Stimulated activated CD4-positive, alpha-beta T cell treated with anti-CD3 and anti-CD28 coated beads, Interleukin-4, amount 100 ng/mL, for 1 hour (primary cell): ENCODE data around the gene LAMTOR3.
"Not testable (repeated sequence)": the region's sequence is repeated elsewhere in the genome, so short reads cannot be mapped to it uniquely, and the experiment has no call there.

Source experiments
- DNase-seq: peaks from one replicate; pipeline ENCODE4 v3.0.0-alpha.2; 2020

Gene LAMTOR3

DNA sequence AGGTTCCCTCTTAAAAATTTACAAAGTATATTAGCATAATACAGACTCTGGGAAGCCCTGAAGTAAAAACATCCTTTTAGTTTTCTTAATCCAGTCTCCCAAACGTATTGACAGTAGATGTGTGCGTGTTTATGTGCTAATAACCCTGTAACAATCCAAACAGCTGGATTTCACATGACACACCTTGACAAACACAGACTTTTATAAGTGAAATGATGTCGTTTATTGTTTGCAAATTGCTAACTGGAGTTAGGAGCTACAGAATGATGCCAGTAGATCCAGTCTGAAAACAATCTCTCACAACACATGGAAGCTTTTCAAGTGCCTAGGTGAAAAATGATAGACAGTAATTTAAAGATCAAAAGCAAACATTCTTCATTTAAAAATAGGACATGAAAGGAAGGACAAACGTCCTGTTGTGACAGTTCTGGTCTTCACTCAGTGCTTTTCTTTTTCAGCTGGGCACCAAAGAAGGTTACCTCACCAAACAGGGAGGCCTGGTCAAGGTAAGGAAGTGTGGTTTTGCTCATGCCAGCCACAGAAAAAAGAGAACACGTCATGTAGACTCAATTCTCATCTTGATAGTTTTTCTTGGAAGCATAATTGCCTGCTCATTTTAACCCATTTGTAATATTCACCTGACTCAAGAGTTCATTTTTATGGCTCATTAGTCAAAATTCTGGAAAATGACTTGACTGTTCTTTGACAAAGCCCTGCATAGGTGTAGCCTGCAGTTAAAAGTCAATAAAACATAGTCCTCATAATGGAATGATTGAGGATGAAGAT is 32.9 kb downstream of the LAMTOR3 start:
- no peak for DNase-seq

DNA sequence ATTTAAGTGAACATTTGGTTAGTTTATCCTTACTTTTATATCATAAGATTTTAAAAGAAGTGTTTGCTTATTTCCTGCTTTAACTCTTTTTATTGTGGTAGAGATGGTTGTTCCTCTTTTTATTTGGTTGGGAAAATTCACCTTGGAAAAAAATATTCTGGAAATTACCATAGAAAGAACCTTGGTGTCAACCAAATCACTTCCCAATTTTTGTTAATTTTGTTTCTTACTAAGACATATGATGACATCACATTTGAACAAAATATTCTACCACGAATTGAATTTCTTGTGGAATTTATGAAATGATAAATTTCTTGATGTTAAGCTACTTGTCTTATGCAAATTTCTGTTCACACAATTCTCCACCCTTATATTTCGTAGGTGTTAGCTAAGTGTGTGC is 33.7 kb downstream of the LAMTOR3 start:
- DNase-seq: no peak

DNA sequence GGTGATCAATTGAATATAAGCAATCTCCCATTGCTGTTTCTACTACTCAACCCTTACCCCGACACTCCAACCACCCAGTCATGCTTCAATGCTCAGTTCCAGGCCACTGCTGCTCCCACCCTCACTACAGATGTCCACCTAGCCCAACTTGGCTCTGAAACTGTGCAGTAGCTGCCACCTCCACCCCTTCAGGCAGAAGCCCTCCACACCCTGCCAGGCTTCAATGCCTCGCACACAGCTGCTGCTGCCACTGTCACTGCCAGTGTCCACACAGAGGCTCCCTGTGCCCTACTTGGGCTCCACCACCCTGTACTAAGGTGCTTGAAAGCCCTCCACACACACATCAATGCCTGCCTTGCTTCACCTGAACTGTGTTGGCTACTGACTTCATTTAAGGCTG is 34.6 kb downstream of the LAMTOR3 start:
- no peak for DNase-seq

- no peak for DNase-seq
These were observed 36.9 kb downstream of the LAMTOR3 start for GRCh38 chr4:99857307-99857706.

DNA sequence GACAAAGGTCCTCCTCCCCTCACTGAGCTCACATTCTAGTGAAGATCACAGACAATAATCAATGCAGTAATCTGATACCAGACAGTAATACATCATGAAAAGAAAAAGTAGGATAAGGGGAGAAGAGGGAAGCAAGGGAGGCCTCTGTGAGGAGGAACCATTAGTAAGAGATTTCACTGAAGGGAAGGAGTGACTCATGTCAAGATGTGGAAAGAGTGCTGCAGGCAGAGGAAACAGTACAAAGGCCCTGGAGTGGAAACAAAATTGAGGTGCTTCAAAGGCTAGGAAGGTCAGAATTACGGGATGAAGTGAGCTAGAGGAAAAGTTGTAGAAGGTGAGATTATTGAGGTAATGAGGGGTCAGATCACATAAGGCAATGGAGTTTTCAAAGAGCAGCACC is 38.1 kb downstream of the LAMTOR3 start:
- DNase-seq: no peak

DNA sequence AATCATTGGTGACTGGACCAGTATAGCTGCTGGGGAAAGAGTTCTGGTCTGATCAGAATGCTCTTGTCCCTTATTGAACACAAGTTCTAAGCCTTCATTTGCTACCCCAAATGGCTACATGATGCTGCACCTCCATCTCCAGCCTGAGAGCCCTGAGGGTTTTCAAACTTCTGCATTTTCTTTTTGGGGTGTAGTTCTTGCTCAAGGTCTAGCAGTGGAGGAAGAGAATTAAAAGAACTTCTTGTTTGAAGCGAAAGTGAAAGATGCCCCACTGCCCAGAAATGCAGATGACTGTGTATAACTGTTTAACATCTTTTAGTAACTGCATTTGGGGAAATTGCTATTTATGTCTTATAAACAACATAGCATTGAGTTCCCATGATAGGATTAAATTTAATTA is 38.5 kb downstream of the LAMTOR3 start:
- no peak for DNase-seq

DNA sequence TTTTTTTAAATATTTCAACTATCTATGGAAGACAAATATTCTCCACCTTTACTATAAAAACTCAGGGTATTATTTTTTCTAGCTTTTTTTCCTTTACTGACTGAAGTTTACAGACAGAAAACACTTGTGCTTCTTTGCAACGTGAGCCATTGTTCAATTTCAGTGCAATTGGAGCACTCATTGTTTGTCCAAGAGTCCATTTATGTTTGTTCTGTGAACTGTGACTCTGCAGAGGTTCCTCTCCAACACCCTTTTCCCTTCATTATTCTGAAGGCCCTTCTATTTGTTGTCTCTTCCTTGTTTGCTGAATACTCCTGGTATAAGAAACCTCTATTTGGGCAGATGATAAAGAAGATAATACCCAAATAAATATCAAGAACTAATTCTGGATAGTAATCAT is 40.2 kb downstream of the LAMTOR3 start:
- no peak for DNase-seq

DNA sequence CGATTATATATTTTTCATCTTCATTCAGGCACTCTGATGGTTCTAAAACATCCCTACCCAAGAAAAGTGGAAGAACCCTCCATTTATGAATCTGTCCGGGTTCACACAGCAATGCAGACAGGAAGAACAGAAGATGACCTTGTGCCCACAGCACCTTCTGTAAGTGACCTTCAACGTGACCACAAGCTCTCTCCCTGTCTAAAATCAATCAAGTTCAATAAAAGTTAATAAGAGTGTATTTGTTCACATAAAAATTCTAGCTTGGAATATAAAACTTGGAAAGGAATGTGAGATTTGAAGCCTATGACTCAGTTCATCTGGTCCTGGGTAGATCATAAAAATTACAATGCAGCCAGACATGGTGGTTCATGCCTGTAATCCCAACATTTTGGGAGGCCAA is 41.0 kb downstream of the LAMTOR3 start:
- no peak for DNase-seq

GRCh38 chr4:99852199-99852749 is 42.0 kb downstream of the LAMTOR3 start:
- DNase-seq: no peak

DNA sequence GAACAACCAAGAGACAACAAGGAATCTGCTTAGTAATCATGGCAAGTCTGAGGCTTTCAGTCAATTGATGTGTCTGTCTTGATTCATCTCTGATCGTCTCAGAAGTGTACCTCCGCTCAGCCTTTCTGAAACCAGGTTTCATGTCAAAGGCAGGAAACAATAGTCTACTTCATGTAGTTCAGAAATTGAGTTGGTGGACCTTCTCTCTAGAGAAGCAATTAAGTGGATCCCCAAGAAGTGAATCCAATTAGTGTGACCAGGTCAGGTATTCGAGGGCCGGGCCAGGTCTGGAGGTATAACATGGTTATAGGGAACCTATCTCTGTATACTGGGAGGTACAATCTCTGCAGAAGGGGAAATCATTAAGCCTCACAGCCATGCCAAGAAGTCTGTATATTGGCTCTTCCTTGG is 45.6 kb downstream of the LAMTOR3 start:
- no peak for DNase-seq

- no peak for DNase-seq
These were observed 46.8 kb downstream of the LAMTOR3 start for GRCh38 chr4:99847362-99847976.

- DNase-seq: no peak
These were observed 47.3 kb downstream of the LAMTOR3 start for GRCh38 chr4:99846891-99847290.

DNA sequence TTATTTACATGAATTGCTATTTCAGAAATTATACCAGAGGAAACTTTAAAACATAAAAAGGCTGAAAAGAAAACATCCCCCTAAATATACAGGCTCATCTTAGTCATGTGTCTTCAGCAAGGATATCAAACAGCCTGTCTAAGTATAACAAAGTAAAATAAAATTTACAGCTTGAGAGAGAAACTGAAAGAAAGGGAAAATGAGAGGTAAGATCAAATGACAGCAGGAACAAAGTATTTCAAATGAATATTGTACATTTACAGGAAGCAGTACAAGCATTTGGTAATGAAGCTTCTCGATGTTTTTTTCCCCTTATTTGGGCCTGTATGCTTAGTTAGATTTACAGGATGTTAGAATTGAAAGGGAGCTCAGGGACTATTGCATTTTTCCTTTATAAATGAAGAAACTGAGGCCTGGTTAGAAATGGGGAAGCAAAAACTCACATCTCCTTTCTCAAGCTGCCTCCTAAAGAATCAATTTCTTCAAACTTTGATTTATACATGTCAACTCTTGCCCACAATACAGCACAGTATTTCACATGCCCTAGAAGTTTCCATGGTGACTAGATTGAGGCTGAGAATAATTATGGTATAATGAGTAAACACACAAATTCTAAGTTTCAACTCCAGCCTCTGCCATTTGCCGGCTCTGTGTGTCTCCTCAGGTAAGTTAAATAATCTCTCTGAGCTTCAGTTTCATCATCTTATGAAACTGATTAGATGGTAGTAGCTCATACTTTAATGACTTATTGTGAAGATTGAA is 48.3 kb downstream of the LAMTOR3 start:
- DNase-seq: no peak

DNA sequence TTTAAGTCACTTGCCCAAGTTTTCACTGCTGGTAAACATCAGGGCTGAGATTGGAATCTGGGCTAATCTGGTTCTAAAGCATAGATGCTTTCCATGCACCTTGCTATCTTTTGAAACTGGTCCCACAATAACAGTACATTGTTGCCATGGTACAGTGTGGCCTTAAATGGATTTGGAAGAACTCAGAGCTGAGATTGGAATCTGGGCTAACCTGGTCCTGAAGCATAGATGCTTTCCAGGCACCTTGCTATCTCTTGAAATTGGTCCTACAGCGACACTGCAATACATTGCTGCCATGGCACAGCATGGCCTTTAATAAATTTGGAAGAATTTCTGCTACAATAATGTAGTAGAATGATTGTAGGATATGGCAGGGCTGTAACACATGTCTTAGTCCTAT is 49.0 kb downstream of the LAMTOR3 start:
- no peak for DNase-seq

DNA sequence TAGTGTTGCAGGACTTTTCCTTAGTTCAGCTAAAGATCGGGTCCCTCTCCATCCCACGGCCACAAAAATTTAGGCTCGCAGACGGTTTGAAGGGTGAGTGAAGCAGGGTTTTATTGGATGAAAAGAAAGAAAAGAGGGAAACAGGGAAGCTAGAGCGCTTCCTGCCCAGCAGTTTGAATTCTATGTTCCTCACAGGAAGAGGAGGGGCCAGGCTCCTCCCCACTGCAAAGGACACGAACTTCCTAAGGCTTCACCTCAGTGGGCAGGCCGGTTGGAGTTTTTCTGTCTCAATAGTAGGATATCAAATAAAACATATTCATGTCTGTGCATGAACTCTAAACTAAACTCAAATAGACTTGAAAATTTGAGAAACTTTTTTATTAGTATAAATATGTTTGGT is 50.2 kb downstream of the LAMTOR3 start:
- no peak for DNase-seq

GRCh38 chr4:99843413-99843812 is 50.8 kb downstream of the LAMTOR3 start:
- no peak for DNase-seq

DNA sequence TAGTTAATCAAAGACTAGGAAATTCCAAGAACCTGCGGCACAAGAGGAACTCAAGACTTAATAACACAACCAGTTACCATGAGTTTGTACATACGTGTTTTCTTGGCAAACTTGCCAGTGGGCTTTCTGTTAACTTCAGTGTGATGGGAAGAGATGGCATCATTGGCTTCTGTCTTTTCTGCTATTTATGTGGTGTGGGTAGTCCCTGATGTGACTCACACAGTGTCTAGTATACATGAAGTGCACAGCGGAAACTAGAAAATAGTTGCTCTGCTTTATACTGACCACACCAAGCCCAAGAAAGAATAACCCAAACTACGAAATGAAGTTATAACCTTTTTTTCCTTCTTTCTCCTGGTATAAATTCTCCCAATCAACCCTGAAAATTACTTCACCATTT is 53.1 kb downstream of the LAMTOR3 start:
- no peak for DNase-seq

DNA sequence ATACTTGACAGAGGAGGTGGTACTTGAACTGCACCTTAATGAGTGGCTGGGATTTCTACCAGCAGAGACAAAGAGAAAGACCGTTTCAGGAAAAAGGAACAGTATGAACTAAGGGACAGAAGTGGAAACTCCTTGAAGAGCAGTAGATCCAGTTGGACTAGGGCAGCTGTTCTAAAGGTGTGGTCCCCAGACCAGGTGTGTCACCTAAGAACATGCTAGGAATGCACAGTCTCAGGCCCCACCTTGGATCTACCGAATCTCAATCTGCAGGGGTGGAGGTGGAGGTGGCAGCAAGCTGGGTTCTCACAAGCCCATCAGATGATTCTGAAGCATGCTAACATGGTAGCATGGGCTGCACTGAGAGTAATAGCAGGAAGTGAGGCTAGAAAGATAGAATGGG is 55.3 kb downstream of the LAMTOR3 start:
- DNase-seq: no peak

- no peak for DNase-seq
These were observed 58.3 kb downstream of the LAMTOR3 start for GRCh38 chr4:99835942-99836341.

DNA sequence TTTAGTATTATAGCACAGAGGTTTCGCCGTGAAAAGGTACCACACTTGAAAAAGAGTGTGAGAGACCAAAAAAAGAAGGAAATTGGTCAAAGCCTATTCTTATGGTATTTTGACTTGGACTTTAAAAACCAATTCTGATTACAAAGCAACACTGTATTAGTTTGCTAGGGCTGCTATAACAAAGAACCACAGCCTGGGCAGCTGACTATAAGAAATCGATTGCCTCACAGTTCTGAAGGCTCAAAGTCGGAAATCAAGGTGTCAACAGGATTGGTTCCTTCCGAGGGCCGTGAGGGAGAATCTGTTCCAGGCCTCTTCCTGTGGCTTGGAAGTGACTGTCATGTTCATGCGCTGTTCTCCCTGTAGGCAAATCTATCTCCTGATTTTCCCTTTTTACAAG is 59.7 kb downstream of the LAMTOR3 start:
- no peak for DNase-seq

DNA sequence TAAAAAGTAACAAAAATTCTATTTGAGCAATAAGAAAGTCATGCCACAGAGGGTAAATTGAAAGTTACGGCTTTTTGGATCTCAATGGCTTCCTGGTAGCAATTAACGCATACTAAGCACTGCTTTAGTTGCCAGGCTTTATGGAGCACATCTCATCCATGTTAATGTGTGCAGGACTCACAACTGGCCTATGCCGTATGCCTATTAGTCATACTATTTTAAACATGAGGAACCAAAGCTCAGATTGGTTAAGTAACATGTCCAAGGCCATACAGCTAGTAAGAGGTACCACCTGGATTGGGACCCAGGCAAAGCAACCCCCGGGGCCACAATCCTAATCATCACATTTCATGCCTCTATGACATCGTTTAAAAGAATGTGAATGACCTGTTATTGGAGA is 60.5 kb downstream of the LAMTOR3 start:
- no peak for DNase-seq

DNA sequence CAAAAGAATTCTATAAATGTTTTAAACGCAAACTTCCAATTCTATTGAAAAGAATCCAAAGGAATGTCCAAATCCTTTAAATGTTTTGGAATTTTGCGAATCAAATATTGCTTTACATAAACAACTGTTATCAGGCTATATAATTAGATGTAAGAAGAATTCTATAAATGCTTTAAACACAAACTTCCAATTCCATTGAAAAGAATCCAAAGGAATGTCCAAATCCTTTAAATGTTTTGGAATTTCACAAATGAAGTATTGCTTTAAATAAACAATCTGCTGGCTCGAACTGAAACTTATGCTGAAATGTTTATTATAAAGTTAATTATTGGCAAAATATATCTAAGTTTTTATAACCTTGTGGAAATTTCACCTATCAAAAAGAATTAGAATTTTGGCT is 61.5 kb downstream of the LAMTOR3 start:
- no peak for DNase-seq

DNA sequence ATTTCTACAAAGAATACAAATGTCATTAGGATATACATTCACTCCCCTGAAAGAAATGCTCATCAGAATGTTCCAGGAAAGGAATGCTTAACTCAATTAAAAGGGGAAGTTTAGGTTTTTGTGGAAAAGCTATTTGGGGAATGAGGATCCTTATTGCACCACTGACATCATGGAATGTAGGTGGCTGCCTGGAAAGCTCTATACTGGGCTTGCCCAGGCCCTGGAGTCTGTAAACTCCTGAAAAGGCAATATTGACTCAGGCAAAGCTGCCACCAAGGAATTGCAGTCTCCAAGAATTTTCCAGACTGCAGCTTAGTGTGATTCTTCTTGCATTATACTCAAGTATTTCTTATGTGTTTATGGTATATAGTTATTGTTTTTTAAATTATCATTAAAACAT is 61.9 kb downstream of the LAMTOR3 start:
- no peak for DNase-seq

DNA sequence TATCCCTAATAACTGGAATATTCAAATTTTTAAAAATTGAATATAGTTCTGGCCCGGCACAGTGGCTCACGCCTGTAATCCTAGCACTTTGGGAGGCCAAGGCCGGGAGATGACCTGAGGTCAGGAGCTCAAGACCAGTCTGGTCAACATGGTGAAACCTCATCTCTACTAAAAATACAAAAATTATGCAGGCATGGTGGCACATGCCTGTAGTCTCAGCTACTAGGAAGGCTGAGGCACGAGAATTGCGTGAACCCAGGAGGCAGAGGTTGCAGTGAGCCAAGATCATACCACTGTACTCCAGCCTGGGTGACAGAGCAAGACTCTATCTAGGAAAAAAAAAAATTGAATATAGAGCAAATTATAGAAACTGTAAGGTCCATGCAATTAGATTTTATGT is 64.2 kb downstream of the LAMTOR3 start:
- not testable (repeated sequence) for DNase-seq
